SU-DHL-6 (cell line): ENCODE results near the gene EPC1.

ENCODE experiments used
- CTCF ChIP-seq: fragments of 200-600 bp; sonication (generic); IDR thresholded peaks from one replicate; pipeline ENCODE4 v1.5.1; 2017; ENCODE audit warnings: antibody characterized with exemption, mild to moderate bottlenecking, low read length, moderate library complexity; ENCODE audit not compliant: insufficient read depth, poor library complexity, severe bottlenecking
- EZH2phosphoT487 ChIP-seq: fragments of 200-600 bp; sonication (generic), shearing (Covaris generic); conservative IDR thresholded peaks from 2 replicates; pipeline ENCODE4 v1.6.1; 2018; ENCODE audit warnings: mild to moderate bottlenecking, antibody characterized with exemption, low read length, moderate library complexity, mixed read lengths

- TF ChIP-seq CTCF (no peak), EZH2phosphoT487 (no peak)
Measured at GRCh38 chr10:32332299-32332750, 14.6 kb downstream of the EPC1 start.
